Germinal center (tissue), 1 donor: ENCODE results near the gene COPE.
A peak's percentile ranks its signal among the peaks of the same experiment; 100 is the strongest.
"Not testable (repeated sequence)": the region's sequence is repeated elsewhere in the genome, so short reads cannot be mapped to it uniquely, and the experiment has no call there.

Source experiments
- DNase-seq: peaks from one replicate; pipeline ENCODE4 v3.0.0; 2012; ENCODE audit warnings: mixed read lengths, low spot score

COPE gene

DNA sequence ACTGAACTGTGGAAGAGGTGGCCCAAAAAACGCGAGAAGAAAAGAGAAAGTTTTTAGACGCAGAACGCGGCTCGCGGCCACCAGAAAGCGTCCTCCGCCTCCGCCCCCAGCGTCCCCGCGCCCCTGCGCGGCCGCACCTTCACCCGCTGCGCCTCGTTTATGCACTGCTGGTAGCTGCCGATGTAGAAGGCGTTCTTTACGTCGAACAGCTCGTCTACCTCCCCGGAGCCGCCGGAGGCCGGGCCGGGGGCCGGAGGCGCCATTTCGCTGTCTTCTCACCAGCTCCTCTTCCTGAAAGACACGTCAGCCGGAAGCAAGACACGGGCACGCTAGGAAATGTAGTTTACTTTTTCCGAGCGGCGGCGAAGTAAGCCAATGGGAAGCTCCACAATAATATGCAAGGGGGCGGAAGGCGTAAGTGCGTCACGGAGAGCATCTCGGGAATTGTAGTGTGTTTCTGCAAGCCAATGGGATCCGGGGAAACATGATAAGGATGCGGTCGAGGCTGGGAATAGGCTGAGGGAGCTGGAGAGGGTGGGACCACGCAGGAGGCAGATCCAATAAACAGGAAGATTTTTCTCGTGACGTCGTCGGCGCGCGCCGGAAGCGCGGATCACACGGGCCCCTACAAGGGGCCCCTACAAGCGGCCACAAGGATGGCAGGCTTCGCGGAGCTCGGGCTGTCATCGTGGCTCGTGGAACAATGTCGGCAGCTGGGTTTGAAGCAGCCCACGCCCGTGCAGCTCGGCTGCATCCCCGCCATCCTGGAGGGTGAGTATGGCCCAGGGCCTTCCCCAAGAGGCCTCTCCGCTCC, at the start of gene COPE, which contains the start of gene DDX49:
Gene COPE (minus strand): TSS at position 302 of the 814 bp plus-strand sequence. CDS start 39 bp downstream, at position 263.
Gene DDX49 (plus strand): TSS at position 630 of the 814 bp plus-strand sequence. CDS start 27 bp downstream, at position 657.
- peak; percentile 100 for DNase-seq

DNA sequence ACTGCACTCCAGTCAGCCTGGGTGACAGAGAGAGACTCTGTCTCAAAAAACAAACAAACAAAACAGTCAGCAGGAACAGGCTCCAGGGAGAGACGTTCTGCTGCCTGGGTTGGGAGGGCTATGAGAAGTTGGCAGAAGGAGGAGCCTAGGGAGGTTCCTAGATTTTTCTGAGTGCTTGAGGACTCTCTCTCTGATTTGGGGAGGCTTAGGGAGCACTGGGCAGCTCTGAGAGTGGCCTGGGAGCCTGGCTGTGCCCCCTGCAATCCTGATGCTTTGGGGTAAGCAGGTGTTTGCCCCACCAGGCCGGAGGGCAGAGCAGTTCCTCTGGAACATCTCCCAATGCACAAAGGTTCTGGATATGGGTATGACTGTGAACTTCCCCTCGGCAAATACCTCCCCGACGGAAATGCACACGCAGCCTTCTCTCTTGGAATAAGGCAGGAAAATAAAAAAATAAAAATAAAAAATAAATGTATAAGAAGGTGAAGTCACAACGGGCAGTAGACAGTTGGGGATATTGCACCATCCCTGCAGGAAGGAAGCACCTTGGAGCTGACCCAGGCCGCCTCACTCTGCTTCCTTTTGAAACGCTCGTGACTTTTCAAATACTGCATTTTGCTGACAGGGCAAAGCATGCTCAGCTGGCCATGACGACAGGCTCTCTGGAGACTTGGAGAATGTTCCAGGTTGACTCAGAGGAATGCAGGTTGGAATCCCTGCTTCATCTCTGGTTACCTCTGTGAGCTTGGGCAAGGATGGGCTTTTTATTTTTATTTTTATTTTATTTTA, 48.4 kb upstream of the COPE start:
- no peak for DNase-seq

DNA sequence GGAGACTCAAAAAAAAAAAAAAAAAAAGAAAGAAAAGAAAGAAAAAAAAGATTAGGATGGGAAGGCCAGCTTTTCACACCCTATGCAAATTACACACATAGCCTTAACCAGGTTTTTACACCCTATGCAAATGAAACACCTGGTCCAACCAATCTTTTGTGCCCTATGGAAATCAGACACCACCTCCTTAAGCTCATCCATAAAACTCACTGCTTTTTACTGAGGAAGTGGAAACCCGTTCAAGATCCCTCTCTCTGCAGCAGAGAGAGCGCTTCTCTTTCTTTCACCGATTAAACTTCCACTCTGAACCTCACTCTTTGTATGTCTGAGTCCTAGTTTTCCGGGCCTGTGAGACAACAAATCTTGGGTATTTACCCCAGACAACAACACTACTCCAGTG, 47.1 kb upstream of the COPE start:
- DNase-seq, result no peak

DNA sequence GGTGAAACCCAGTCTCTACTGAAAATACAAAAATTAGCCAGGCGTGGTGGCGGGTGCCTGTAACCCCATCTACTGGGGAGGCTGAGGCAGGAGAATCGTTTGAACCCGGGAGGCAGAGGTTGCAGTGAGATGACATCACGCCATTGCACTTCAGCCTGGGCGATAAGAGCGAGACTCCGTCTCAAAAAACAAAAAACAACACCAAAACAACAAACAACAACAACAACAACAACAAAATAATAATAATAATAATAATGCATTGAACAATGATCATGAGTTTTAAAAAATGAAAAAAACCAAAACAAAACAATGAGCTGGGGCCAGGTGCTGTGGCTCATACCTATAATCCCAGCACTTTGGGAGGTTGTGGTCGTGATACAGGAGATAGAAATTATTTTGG, 44.9 kb upstream of the COPE start:
- DNase-seq, result no peak

DNA sequence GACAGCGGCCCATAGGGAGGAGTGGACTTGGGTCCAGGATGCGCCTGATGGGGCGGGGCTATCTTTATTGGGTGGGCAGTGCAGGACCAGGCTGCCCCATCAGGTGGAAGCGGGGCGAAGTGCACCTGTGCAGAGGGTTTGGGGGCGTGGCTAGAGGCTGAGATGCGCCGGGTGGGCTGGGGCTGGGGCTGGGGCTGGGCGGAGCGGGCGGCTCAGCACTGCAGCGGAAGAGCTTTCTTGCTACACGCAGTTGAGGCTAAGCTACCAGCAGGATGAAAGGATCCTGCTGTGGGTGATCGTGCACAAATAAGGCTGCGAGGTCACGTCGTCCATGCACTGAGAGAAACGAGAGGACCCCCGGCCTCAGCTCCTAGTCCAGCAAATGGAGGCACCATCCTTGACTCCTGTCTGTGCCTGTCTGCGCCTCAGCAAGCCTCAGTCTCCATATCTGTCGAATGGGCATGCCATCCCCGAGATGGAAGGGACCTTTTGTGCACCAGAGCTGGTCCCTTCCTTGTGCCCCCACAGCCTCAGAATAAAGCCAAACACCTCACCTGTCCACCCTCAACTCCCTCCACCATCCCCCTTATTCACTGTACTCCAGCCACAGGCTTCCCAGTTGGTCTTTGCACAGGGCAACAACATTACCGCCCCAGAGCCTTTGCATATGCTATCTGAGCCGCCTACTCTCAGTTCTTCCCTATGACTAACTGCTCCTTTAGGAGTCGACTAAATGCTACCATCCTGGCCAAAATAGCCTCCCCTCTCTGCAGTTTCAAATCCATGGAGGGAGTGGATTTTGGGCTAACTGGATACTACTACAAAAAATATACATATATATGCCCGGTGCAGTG, 42.8 kb upstream of the COPE start:
- DNase-seq, result peak; percentile 60

DNA sequence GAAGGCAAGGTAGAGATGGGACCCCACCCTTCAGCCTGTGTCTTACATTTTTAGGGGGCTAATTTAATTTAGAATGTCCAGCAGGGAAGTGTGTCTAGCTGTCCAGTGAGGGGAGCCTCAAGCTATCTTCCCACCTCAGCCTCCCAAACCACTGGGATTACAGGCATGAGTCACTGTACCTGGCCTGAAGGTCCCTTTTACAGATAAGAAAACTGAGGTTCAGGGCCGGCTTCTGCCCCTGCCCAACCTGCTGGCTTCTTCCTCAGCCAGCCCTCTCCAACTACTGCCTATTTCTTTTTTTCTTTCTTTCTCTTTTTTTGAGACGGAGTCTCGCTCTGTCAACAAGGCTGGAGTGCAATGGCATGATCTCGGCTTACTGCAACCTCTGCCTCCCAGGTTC, 41.2 kb upstream of the COPE start:
- DNase-seq, result no peak

DNA sequence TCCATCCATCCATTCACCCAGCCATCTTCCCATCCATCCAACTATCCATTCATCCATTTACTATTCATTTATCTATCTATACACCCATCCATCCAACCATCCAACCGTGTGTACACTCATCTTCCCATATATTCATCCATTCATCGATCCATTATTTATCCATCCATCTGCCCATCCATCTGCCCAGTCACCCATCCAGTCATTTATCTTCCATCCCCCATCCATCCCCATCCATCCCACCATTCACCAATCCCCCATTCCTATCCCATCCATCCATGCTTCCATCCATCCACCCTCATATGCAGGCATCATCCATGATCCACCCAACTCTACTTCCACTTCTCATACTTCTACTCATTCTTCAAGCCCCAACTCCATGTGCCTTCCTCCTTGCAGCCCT, 35.9 kb upstream of the COPE start:
- no peak for DNase-seq

DNA sequence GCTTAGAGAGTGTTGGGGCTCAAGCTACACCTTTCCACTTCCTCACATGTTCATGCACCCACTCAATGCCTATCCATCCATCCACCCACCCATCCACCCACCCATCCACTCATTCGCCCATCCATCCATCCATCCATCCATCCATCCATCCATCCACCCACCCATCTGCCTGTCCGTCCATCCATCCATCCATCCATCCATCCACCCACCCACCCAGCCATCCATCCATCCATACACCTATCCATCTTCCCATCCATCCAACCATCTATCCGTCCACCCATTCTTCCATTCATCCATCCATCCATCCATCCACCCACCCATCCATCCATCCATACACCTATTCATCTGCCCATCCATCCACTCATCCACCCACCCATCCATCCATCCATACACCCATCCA, 34.9 kb upstream of the COPE start:
- DNase-seq, result no peak

DNA sequence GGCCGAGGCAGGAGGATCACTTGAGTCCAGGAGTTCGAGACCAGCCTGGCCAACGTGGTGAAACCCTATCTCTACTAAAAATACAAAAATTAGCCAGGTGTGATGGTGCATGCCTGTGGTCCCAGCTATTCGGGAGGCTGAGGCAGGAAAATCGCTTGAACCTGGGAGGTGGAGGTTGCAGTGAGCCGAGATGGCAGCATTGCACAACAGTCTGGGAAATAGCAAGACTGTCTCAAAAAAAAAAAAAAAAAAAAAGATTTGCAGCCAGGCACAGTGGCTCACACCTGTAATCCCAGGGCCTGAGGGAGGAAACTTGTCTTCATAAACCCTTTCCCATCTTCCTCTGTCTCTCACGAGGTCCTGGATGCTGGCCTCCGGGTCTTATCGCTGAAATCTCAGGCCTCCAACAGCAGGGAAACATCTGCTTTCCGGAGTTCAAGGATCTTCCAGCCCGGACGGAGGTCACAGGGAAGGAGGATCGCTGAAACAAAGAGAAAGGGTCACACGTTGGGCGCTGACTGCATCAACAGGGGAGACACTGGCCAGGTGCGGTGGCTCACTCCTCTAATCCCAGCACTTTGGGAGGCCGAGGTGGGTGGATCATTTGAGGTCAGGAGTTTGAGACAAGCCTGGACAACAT, 33.3 kb upstream of the COPE start:
- not testable (repeated sequence) for DNase-seq

DNA sequence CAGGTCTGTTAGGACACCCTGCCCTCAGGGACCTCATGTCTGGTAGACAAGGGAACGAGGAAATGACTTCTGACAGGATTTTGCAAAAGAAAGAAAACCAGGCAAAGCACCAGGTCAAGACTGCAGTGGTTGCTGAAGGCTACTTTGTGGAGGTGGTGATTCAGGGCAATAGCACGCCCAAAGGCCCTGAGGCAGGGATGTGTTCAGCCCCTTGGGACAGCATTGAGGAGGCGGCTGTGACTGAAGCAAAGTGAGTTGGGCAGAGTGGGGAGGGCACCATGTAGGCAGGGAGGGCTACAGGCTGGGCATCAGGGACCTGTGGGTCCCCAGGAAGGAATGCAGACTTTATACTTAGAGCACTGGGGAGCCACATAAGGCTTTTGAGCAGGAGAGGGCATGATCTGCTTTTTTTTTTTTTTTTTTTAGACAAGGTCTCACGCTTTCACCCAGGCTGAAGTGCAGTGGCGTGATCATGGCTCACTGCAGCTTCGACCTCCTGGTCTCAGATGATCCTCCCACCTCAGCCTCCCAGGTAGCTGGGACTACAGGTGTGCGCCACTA, 32.6 kb upstream of the COPE start:
- DNase-seq, result no peak

DNA sequence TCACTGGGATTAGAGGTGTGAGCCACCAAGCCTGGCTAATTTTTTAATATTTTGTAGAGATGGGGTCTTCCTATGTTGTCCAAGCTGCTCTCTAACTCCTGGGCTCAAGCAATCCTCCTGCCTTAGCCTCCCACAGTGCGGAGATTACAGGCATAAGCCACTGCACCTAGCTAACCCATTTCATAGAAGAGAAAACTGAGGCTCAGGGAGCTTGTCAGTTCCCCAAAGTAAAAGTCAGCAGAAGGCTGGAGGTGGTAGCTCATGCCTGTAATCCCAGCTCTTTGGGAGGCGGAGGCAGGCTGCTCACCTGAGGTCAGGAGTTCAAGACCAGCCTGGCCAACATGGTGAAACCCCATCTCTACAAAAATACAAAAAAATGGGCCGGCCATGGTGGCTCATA, 30.7 kb upstream of the COPE start:
- DNase-seq, result no peak

DNA sequence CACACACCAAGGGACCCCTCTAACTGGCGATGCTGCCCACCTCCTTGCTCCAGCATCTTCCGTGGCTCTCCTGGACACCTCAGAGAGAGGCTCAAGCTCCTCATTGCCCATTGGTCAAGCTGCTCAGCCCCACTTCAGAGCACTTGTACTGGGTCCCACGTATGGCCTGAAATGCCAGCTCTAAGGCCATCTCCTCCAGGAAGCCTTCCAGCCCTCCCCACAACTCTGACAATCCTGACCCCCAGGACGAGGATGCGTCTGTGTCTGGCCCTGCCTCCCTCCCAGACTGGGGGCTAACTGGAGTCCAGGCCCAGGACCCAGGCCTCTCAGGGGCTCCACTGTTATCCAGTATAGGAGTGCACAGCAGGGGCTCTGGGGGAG, 29.8 kb upstream of the COPE start:
- DNase-seq, result no peak

DNA sequence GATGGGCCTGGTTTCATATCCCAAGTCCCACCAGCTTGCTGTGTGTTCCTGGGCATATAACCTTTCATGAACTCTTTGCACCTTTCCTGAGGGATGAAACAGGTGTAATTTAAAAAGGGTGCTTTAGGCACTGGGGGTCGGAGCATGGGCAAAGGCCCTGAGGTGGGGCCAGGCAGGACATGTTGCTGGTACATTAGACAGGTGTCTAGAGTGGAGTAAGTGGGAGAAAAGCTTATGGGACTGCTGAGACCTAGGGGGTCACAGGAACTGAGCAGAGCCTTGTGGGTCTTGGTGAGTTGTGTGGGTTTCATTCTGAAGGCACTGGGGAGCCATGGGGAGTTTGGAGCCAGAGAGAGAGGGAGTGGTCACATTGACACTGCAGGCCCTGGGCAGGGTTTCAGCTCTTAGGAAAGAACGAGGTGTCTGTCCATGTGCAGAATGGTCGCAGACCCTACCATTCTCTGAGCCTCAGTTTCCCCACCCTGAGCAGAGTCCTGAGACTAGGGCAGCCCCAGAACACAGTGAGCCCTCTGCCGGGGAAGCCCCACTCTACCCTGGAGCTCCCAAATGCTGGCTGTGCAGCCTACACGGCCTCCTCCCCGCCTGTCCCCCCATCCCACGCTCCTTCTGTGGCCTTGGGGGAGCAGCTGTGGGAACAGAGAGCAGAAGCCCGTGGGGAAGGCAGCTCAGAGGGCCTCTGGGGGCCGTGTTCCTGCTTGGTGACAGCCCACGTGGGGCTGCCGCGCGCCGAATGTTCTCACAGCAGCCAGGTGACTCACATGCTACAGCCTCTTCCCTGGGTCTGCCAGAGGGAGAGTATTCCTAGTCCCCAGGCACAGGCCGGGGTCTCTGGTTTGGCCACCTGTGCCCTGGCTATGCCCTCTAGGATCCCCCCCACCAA, 29.1 kb upstream of the COPE start:
- no peak for DNase-seq

DNA sequence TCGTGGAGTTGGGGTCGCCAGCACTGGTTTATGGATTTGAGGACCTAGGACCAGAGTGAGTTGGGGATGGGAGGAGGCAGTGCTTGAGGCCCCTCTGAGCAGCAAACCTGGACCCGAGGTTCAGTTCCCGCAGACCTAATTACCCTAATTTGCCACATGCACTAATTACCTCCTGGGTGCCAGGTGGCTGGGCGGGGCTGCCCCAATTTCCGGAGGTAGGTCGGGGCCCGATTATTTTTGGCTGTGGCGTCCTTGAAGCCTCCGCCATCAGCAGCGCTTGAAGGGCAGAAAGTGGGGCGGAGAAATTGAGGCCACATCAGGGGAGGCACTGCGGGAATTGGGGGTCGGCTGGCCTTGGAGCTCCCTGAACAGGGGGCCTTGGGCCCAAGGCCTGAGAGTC, 27.7 kb upstream of the COPE start:
- peak; percentile 50 for DNase-seq

DNA sequence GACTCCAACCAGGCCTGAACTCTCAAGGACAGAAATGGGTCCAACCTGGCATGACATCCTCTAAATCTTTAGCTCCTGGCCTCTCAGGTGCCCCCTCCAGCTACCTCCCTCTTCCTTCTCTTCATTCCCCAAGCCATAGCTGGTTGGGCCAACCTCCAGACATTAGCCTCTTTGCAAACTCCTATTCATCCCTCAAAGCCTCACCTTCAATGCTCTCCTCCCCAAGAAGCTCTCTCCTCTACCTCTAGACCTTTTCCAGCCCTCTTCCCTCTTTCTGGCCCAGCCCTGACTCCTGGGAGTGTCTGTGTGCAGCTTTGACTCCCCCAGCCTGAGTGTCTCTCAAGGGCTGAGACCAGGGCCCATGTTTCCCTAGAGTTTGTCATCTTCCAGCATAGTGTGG, 27.1 kb upstream of the COPE start:
- no peak for DNase-seq

DNA sequence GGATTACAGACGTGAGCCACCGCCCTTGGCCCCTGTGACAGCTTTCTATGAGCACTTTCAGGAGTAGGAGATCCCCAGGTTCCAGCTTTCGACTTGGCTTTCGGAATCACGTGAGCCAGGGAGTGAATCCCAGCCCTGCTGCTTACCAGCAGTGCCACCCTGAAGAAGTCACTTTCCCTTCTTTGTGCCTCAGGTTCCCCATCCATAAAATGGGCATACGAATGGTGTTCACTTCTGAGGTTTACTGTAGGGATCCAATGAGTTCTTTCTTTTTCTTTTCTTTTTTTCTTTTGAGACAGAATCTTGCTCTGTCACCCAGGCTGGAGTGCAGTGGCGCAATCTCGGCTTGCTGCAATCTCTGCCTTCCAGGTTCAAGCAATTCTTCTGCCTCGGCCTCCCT, 26.1 kb upstream of the COPE start:
- no peak for DNase-seq

DNA sequence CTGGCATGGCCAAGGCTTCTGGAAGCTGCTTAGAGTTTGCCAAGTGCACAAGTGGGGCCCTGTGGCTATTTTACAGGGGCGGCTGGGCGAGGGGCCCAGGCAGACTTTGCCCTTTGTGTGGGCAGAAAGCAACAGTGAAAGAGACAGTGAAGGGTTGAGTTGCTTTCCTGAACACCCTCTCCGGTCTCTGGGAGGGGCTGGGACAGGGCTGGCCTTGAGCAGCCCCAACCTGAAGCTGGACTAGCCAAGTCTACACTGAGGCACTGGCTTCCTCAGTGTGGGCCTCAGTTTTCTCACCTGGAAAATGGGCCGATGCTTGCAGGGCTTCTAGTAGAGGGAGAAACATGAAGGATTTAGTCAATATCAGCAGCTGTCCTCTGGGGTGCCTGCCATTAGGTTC, 24.3 kb upstream of the COPE start:
- DNase-seq, result no peak

DNA sequence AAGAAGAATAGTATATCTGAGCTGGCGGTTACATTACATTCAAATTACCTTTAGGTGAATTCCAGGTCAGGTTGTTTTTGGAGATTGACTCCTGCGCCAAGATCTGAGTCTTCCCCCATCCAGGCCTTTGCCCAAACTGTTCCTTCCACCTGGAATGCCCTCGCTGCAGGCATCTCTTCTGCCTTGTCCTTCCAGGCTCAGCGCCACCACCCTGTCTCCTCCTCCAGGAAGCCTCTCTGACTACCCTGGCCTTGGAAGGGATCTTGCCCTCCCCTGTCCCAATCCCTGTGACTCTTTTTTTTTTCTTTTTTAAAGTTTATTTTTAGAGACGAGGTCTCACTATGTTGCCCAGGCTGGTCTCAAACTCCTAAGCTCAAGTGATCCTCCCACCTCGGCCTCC, 23.5 kb upstream of the COPE start:
- no peak for DNase-seq

DNA sequence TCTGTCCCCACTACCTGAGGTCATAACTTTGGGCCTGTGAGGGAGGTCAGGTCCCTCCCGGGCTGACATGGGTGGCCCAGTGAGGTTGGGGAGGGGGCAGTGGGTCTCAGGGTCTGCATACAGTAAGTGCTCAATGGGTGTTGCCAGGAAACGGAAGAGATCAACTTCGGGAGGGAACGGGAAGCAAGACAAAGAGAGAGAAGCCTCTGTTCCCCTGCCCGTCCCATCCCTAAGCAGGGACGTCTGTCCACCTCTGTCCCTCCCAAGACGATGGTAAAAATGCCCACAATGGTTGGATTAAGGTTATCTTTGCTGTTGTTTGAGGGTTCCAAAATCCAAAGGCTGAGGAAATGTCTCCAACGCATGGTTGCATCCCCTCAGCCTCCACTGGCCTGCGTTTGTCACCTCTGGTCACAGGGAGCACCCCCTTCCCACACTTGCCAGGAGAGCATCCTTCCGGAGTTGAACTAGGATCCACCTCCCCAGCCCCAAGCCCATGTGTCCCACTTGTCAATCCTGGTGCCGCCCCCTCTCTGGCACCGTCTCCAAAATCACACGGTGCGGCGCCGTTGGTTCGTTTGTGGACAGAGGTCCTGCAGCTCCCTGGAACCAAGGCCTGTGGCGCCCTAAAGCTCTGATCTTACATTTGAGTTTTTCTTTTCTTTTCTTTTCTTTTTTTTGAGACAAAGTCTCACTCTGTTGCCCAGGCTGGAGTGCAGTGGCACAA, 22.6 kb upstream of the COPE start:
- no peak for DNase-seq
